Measurements from ENCODE around the gene PRF1.
A peak's percentile ranks its signal among the peaks of the same experiment; 100 is the strongest.

- TF ChIP-seq, protein P1, sequence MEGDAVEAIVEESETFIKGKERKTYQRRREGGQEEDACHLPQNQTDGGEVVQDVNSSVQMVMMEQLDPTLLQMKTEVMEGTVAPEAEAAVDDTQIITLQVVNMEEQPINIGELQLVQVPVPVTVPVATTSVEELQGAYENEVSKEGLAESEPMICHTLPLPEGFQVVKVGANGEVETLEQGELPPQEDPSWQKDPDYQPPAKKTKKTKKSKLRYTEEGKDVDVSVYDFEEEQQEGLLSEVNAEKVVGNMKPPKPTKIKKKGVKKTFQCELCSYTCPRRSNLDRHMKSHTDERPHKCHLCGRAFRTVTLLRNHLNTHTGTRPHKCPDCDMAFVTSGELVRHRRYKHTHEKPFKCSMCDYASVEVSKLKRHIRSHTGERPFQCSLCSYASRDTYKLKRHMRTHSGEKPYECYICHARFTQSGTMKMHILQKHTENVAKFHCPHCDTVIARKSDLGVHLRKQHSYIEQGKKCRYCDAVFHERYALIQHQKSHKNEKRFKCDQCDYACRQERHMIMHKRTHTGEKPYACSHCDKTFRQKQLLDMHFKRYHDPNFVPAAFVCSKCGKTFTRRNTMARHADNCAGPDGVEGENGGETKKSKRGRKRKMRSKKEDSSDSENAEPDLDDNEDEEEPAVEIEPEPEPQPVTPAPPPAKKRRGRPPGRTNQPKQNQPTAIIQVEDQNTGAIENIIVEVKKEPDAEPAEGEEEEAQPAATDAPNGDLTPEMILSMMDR (IDR thresholded peaks at IDR 0.05; ENCODE audit: insufficient read depth, low read length): no peak
- TF ChIP-seq POLR2AphosphoS5 (IDR thresholded peaks at IDR 0.05; ENCODE audit: low read depth) (peak; percentile 43), GABPA (IDR thresholded peaks at IDR 0.05; ENCODE audit: low read depth) (no peak)
Measured at GRCh38 chr10:70561070-70561469, 41.5 kb downstream of the PRF1 start.

Data from HL-60 (cell line).